SK-N-SH (cell line): ENCODE results near the gene ARCN1. TPM values are rescaled to one million over a fixed set of nuclear protein-coding genes. Genes with fewer than 3 reads are reported as not detected.

Experiments used
- CTCF ChIA-PET: fragments of 300-600, 350-600 bp; formaldehyde crosslinking; extraction: SDS; loops from one replicate; lab custom pipeline; 2021; lab: Yijun Ruan, JAX
- POLR2A ChIA-PET: fragments of 350-600 bp; sonication (Branson Sonifier 250); formaldehyde crosslinking; extraction: SDS; loops from one replicate; lab custom pipeline; 2020; ENCODE audit warnings: antibody characterized with exemption, inconsistent platforms; lab: Yijun Ruan, JAX
- DNase-seq: peaks from one replicate; pipeline ENCODE4 v3.0.0; 2012
- H2AFZ ChIP-seq: fragments of 200-600 bp; sonication (generic); 2 replicates; pipeline ENCODE4 v1.8.1; 2016; ENCODE audit warnings: antibody characterized with exemption, mild to moderate bottlenecking, low read depth
- H3F3A ChIP-seq: fragments of 200-600 bp; sonication (generic); replicated peaks from 2 replicates; pipeline ENCODE3; 2016; ENCODE audit warnings: antibody characterized with exemption, mild to moderate bottlenecking; ENCODE audit not compliant: insufficient read depth
- H3K27ac ChIP-seq, 2 experiments: fragments of 200-500 bp in 1 of 2; fragments of 200-600 bp in 1 of 2; sonication (Bioruptor generic) in 1 of 2; sonication (generic), shearing (Covaris generic) in 1 of 2; 2 replicates each; pipeline versions ENCODE4 v1.5.1 to v1.6.1; 2014 to 2016; ENCODE audit warnings: low read depth in 2 of 2, inconsistent platforms in 1 of 2, low read length in 1 of 2, mild to moderate bottlenecking in 1 of 2, mixed read lengths in 1 of 2
- H3K27me3 ChIP-seq: fragments of 200-600 bp; sonication (generic), shearing (Covaris generic); 2 replicates; pipeline ENCODE4 v1.6.1; 2016; ENCODE audit warnings: mixed run types; ENCODE audit not compliant: insufficient read depth
- H3K36me3 ChIP-seq, 2 experiments: fragments of 200-500 bp in 1 of 2; fragments of 200-600 bp in 1 of 2; sonication (Bioruptor generic) in 1 of 2; sonication (generic) in 1 of 2; replicated peaks in 1 of 2; 2 replicates each; pipeline versions ENCODE3 to v1.5.1; 2014 to 2016; ENCODE audit warnings: low read length in 1 of 2, mild to moderate bottlenecking in 1 of 2; ENCODE audit not compliant: insufficient read depth in 2 of 2, control insufficient read depth in 1 of 2
- H3K4me1 ChIP-seq, 2 experiments: fragments of 200-500 bp in 1 of 2; fragments of 200-600 bp in 1 of 2; sonication (Bioruptor generic) in 1 of 2; sonication (generic), shearing (Covaris generic) in 1 of 2; 2 replicates each; pipeline versions ENCODE4 v1.5.1 to v1.6.1; 2014 to 2016; ENCODE audit warnings: low read depth in 1 of 2, low read length in 1 of 2, mixed run types in 1 of 2; ENCODE audit not compliant: insufficient read depth in 2 of 2, control insufficient read depth in 1 of 2
- H3K4me2 ChIP-seq: fragments of 200-600 bp; sonication (generic), shearing (Covaris generic); 2 replicates; pipeline ENCODE4 v1.6.1; 2017; ENCODE audit warnings: mixed run types
- H3K4me3 ChIP-seq, 2 experiments: fragments of 200-500 bp in 1 of 2; fragments of 200-600 bp in 1 of 2; sonication (Bioruptor generic) in 1 of 2; sonication (generic), shearing (Covaris generic) in 1 of 2; 2 replicates each; pipeline versions ENCODE4 v1.5.1 to v1.8.1; 2014 to 2016; ENCODE audit warnings: low read depth in 2 of 2, inconsistent platforms in 1 of 2, low read length in 1 of 2, mild to moderate bottlenecking in 1 of 2, mixed read lengths in 1 of 2, moderate library complexity in 1 of 2
- H3K79me2 ChIP-seq: fragments of 200-600 bp; sonication (generic); 2 replicates; pipeline ENCODE4 v1.8.1; 2017; ENCODE audit warnings: mild to moderate bottlenecking; ENCODE audit not compliant: insufficient read depth
- H3K9ac ChIP-seq: fragments of 200-600 bp; sonication (generic); 2 replicates; pipeline ENCODE4 v1.6.1; 2017; ENCODE audit warnings: mixed run types
- H3K9me2 ChIP-seq: fragments of 200-600 bp; sonication (generic); 2 replicates; pipeline ENCODE4 v1.6.1; 2017; ENCODE audit warnings: mixed run types
- H3K9me3 ChIP-seq: fragments of 200-600 bp; sonication (generic); 2 replicates; pipeline ENCODE4 v1.6.1; 2017; ENCODE audit warnings: mixed run types, mild to moderate bottlenecking, moderate library complexity
- H4K20me1 ChIP-seq: fragments of 200-600 bp; sonication (generic); 2 replicates; pipeline ENCODE4 v1.6.1; 2017; ENCODE audit warnings: mild to moderate bottlenecking, mixed run types; ENCODE audit not compliant: insufficient read depth
- CHD2 ChIP-seq: fragments of 150-350 bp; IDR thresholded peaks from 2 replicates; pipeline ENCODE4 v1.6.1; 2018; ENCODE audit warnings: low read length; ENCODE audit not compliant: partially characterized antibody
- EZH2phosphoT487 ChIP-seq: fragments of 200-600 bp; sonication (generic); IDR thresholded peaks from 2 replicates; pipeline ENCODE4 v1.6.1; 2017; ENCODE audit warnings: low read depth, mixed run types, mild to moderate bottlenecking, antibody characterized with exemption, moderate library complexity, borderline replicate concordance
- JUND ChIP-seq: IDR thresholded peaks from 2 replicates; pipeline ENCODE4 v1.4.0; 2012
- MXI1 ChIP-seq: IDR thresholded peaks from 2 replicates; pipeline ENCODE4 v1.6.1; 2012; ENCODE audit warnings: mild to moderate bottlenecking, low read depth, low read length, improper control_type of control experiment
- NRF1 ChIP-seq: IDR thresholded peaks from 2 replicates; pipeline ENCODE4 v1.6.1; 2012; ENCODE audit warnings: low read depth, mild to moderate bottlenecking, low read length
- POLR2AphosphoS5 ChIP-seq: IDR thresholded peaks from 2 replicates; pipeline ENCODE4 v1.6.1; 2012; ENCODE audit warnings: low read depth, low read length
- RFX5 ChIP-seq: IDR thresholded peaks from 2 replicates; pipeline ENCODE4 v1.6.1; 2012; ENCODE audit warnings: mild to moderate bottlenecking, improper control_type of control experiment, low read length
- TAF1 ChIP-seq: IDR thresholded peaks from 2 replicates; pipeline ENCODE4 v1.6.1; 2012; ENCODE audit warnings: low read depth, mild to moderate bottlenecking, low read length, moderate library complexity, borderline replicate concordance
- TCF12 ChIP-seq: IDR thresholded peaks from 2 replicates; pipeline ENCODE4 v1.4.0; 2012
- YY1 ChIP-seq: IDR thresholded peaks from 2 replicates; pipeline ENCODE4 v1.4.0; 2012; ENCODE audit warnings: low read depth, mild to moderate bottlenecking
- whole genome bisulfite sequencing: methylation state at CpG from one replicate; pipeline ENCODE4 v1.1.6; 2017; ENCODE audit warnings: low lambda C conversion rate; 5-methylcytosine and 5-hydroxymethylcytosine counted together
- polyA plus RNA-seq, 3 experiments: library from polyadenylated mRNA; depleted of rRNA; stranded (reverse); fragments of >200 nt; gene quantifications; 2 replicates each; pipeline ENCODE4 v1.2.3, GENCODE V29; 2012
- TF ChIP-seq, protein P1 (sequence below): IDR thresholded peaks from 2 replicates; pipeline ENCODE4; 2012
- TF ChIP-seq, protein P2 (sequence below): fragments of 150-350 bp; IDR thresholded peaks from 2 replicates; pipeline ENCODE4 v1.6.1; 2017; ENCODE audit warnings: antibody characterized with exemption, low read length, low read depth, borderline replicate concordance
- TF ChIP-seq, protein P3 (sequence below): IDR thresholded peaks from 2 replicates; pipeline ENCODE4 v1.6.1; 2012; ENCODE audit warnings: mild to moderate bottlenecking, low read depth, low read length, moderate library complexity
- TF ChIP-seq, protein P4 (sequence below): fragments of 150-350 bp; IDR thresholded peaks from 2 replicates; pipeline ENCODE4 v1.6.1; 2016; ENCODE audit warnings: mild to moderate bottlenecking, low read depth, low read length

The ARCN1 gene
- polyA plus RNA-seq, 1 of the 3 experiments (the other 2 are of a cell fraction) = 128 TPM

DNA sequence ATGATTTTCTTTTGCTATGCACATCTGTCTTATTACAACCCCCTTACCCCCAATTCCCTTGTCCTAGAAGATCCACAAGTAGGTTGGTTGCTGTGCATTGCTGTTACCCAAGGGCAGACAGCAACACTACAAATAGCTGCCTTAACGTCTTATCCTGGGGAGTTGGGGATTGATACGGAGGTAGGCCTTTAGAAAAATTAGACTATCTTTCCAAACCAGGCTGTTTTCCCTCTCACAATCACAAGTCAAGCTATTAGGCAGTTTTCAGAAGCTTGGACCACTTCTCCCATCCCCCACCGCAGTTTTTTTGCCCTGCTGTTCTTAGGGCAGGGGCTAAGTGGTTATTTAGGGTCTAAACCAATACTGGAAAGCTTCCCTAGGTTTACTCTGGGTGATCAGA is 32.4 kb downstream of the ARCN1 start:
- Histone ChIP-seq H2AFZ (no peak overlapping the region), H3K4me2 (no peak overlapping the region), H3K27ac (peak overlapping the region; percentile 71 to 73; a peak in 2 of 4 replicates), H3K4me3 (no peak overlapping the region), H4K20me1 (no peaks in the 10 kb centered on the region), H3K27me3 (no peaks in the 10 kb centered on the region), H3F3A (peaks cover 49% of the 10 kb centered on the region), H3K36me3 (peaks cover 29 to 39% of the 10 kb centered on the region in 2 experiments), H3K4me1 (peaks cover 28 to 31% of the 10 kb centered on the region in 2 experiments), H3K79me2 (peaks cover 21% of the 10 kb centered on the region; the same call in 1 of the 2 replicates), H3K9ac (no peak overlapping the region), H3K9me2 (no peaks in the 10 kb centered on the region), H3K9me3 (no peaks in the 10 kb centered on the region)
- ChIA-PET CTCF (interaction anchor here (0.7 to 10.8 kb wide), 11 partner anchors 9 to 86 kb away, joined by 3 to 79 read pairs (median 3); no protein-coding TSS in a partner anchor), POLR2A (interaction anchor here (1.0 to 3.3 kb wide), 4 partner anchors 14 to 30 kb away, joined by 3 to 15 read pairs (median 4); no protein-coding TSS in a partner anchor)
- TF ChIP-seq, protein P1, sequence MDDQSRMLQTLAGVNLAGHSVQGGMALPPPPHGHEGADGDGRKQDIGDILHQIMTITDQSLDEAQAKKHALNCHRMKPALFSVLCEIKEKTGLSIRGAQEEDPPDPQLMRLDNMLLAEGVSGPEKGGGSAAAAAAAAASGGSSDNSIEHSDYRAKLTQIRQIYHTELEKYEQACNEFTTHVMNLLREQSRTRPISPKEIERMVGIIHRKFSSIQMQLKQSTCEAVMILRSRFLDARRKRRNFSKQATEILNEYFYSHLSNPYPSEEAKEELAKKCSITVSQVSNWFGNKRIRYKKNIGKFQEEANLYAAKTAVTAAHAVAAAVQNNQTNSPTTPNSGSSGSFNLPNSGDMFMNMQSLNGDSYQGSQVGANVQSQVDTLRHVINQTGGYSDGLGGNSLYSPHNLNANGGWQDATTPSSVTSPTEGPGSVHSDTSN = no peak
- TF ChIP-seq POLR2AphosphoS5 = peak; percentile 36; the same call in 1 of the 2 replicates
- no peak for DNase-seq
- WGBS = 95% methylated on average over 3 of the region's 3 CpGs

DNA sequence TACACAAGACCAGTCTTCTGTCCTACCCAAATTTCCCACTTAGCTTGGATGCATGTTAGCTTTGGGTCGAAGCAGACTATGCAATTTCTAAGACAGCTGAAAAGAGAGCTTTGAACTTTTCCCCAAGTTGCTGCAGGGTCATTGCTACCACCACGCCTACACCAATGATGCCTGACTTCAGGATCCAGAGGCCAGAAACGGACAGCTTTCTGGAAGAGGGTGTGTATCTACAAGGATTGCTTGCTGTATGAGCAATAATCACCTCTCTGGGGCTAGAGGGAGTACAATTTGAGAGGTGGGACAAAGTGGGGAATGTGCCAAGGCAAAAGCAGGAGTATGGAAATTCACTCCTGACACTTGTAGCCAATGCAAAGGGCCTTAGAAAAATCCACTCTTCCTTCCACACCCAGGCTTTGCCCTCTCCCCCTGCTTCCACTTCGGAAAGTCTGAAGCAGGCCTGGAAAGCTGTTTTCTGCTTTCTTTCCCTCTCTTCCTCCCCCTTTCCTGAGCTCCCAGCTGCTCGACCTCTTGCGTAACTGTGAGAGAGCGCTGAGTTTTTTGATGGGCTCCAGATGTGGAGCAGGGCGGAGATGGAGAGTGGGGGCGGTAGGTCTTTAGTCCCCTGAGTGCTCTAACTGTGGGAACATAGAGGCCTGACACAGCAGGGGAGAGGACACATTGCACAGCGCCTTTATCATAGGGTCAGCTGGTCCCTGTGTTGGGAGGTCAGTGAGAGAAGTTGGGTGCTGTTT is 33.1 kb downstream of the ARCN1 start:
- CTCF ChIA-PET = interaction anchor here (0.7 to 10.8 kb wide), 13 partner anchors 10 to 425 kb away, joined by 3 to 79 read pairs (median 3); no protein-coding TSS in a partner anchor
- H4K20me1 ChIP-seq = no peaks in the 10 kb centered on the region
- no peak overlapping the region for H2AFZ ChIP-seq
- H3K4me1 ChIP-seq = peaks cover 28 to 31% of the 10 kb centered on the region in 2 experiments
- peak; percentile 78 for DNase-seq
- peak overlapping the region; percentile 33; the same call in 1 of the 2 replicates for H3K4me2 ChIP-seq
- no peaks in the 10 kb centered on the region for H3K9me2 ChIP-seq
- H3F3A ChIP-seq = peaks cover 42% of the 10 kb centered on the region
- no peaks in the 10 kb centered on the region for H3K27me3 ChIP-seq
- no peaks in the 10 kb centered on the region for H3K9me3 ChIP-seq
- WGBS = 31% methylated on average over 9 of the region's 10 CpGs
- no peak overlapping the region for H3K4me3 ChIP-seq
- no peak overlapping the region for H3K9ac ChIP-seq
- peaks cover 28% of the 10 kb centered on the region for H3K79me2 ChIP-seq
- H3K27ac ChIP-seq = peak overlapping the region; percentile 71 to 73; a peak in 3 of 4 replicates
- POLR2A ChIA-PET = interaction anchor here (1.0 to 3.3 kb wide), 5 partner anchors 13 to 33 kb away, joined by 3 to 15 read pairs (median 3); no protein-coding TSS in a partner anchor
- H3K36me3 ChIP-seq = peaks cover 22 to 32% of the 10 kb centered on the region in 2 experiments
- no peak for TF ChIP-seq RFX5
- TF ChIP-seq JUND = no peak
- peak; percentile 91 for TF ChIP-seq TCF12
- TF ChIP-seq, protein P2, sequence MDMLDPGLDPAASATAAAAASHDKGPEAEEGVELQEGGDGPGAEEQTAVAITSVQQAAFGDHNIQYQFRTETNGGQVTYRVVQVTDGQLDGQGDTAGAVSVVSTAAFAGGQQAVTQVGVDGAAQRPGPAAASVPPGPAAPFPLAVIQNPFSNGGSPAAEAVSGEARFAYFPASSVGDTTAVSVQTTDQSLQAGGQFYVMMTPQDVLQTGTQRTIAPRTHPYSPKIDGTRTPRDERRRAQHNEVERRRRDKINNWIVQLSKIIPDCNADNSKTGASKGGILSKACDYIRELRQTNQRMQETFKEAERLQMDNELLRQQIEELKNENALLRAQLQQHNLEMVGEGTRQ = no peak
- no peak for TF ChIP-seq NRF1
- TF ChIP-seq CHD2 = peak; percentile 47
- no peak for TF ChIP-seq YY1
- TF ChIP-seq, protein P3, sequence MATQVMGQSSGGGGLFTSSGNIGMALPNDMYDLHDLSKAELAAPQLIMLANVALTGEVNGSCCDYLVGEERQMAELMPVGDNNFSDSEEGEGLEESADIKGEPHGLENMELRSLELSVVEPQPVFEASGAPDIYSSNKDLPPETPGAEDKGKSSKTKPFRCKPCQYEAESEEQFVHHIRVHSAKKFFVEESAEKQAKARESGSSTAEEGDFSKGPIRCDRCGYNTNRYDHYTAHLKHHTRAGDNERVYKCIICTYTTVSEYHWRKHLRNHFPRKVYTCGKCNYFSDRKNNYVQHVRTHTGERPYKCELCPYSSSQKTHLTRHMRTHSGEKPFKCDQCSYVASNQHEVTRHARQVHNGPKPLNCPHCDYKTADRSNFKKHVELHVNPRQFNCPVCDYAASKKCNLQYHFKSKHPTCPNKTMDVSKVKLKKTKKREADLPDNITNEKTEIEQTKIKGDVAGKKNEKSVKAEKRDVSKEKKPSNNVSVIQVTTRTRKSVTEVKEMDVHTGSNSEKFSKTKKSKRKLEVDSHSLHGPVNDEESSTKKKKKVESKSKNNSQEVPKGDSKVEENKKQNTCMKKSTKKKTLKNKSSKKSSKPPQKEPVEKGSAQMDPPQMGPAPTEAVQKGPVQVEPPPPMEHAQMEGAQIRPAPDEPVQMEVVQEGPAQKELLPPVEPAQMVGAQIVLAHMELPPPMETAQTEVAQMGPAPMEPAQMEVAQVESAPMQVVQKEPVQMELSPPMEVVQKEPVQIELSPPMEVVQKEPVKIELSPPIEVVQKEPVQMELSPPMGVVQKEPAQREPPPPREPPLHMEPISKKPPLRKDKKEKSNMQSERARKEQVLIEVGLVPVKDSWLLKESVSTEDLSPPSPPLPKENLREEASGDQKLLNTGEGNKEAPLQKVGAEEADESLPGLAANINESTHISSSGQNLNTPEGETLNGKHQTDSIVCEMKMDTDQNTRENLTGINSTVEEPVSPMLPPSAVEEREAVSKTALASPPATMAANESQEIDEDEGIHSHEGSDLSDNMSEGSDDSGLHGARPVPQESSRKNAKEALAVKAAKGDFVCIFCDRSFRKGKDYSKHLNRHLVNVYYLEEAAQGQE = no peak
- no peak for TF ChIP-seq TAF1
- TF ChIP-seq EZH2phosphoT487 = no peak
- TF ChIP-seq, protein P4, sequence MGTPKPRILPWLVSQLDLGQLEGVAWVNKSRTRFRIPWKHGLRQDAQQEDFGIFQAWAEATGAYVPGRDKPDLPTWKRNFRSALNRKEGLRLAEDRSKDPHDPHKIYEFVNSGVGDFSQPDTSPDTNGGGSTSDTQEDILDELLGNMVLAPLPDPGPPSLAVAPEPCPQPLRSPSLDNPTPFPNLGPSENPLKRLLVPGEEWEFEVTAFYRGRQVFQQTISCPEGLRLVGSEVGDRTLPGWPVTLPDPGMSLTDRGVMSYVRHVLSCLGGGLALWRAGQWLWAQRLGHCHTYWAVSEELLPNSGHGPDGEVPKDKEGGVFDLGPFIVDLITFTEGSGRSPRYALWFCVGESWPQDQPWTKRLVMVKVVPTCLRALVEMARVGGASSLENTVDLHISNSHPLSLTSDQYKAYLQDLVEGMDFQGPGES = no peak
- peak; percentile 58; the same call in 1 of the 2 replicates for TF ChIP-seq MXI1
- TF ChIP-seq, protein P1 = peak; percentile 61
